Tongue (tissue), 2 donors: ENCODE results near the gene KIF1A. TPM values are rescaled to one million over a fixed set of nuclear protein-coding genes. Genes with fewer than 3 reads are reported as not detected.

ENCODE experiments used
- DNase-seq: peaks from one replicate; pipeline ENCODE4 v3.0.0-alpha.2; 2015
- total RNA-seq: library from RNA; depleted of rRNA; stranded (reverse); fragments of >200 nt; gene quantifications from one replicate; pipeline ENCODE4 v1.2.3, GENCODE V29; 2014

KIF1A gene
- total RNA-seq, 1 donor from 2014 or later: 8.9 TPM

DNA sequence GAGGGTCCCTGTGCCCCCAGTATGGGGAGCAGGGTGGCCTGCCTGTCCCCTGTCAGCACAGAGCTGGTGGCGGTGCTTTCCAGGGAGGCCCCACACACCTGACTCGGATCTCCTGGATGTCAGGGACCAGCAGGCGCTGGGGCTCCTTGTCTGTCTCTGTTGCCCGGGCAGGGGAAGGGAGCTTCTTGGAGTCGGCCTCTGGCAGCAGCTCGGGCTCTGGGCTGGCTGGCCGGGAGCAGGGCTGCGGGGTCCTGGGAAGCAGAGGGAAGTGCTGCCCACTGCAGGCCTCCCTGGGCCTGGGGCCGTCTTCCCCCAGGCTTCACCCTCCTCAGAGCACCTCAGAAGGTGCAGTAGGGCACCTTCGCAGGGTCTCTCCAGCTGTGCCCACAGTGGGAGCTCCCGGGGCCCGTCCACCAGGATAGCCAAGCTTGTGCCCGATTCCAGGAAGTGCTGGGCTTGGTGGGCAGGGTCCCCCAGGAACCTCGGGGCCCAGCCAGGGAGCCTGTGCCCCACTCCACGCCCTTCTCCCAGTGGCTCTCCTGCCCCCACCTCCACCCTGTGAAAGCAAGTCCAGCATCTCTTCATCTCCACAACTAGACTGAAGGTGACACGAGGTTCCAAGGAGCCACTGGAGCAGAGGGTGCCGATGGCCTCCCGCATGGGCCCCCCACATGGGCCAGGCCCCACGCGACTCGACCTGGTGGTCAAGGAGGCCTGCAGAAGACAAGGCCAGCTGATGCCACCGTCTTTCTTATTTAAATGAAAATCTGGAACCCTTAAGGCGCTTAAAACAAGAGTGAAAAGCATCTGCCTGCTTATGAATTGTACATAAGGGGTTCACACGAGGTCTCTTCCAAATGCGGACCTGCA, 100.1 kb downstream of the KIF1A start:
- no peak for DNase-seq

DNA sequence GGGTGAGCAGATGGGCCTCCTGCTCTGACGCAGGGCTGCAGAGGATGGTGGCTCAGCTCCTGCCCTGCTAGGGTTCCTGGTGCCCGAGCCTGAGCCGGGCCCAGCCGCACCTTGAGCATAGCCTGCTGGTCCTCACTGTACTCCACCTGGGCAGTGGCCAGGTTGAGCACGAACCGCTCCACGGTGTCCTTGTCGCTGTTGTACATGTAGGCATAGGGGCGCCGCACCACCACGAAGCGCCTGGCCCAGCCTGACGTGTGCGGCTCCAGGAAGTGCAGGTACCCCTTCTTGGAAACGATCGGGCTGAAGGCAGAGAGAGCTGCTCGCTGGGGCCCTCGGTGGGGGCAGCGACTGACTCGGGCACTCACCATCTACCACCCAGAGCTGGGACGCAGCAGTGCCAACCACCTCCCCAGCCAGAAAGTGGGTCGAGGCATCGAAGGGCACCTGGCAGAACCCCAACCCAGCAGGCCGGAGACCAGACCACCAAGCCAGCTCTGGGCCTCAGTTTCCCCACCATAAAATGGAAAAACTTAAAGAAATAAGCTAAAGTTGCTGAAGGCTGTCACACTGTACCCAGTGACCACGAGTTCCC, 101.0 kb downstream of the KIF1A start:
- no peak for DNase-seq

DNA sequence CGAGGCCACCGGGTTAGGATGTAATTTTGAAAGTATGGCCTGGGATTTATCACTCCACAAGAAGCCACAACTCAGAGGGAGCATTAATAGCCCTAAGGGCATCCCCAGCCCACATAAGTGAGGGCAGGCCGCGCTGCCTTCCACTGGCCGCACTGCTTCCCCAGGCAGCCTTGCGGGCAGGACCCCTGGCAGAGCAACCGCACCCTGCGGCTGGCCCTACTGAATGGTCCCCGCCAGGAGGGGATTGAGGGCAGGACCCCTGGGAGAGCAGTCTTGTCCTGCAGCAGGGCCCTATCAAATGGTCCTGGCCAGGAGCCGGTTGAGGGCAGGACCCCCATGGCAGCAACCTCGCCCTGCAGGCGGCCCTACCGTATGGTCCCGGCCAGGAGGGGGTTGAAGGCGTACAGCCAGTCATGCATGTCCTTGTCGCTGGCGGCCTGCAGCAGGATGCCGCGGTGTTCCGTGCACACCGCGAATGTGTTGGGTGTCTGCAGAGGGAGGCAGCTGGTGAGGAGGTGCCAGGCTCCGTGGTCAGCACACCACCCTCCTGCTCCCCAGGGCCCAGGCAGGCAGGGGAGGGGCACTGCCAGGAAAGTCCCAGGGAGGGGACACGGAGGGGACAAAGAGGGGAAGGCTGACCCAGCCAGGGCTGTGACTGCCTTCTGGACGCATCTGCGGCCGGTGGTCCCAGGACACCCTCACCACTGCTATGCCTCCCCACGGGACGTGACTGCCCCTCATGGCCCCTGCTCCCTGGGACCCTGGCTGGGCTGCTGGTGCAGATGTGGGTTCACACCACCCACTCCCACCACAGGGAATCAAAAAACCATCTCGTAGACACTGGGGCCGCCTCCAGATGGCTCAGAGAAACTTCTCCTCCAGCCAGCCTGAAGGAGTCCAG, 102.1 kb downstream of the KIF1A start:
- no peak for DNase-seq

DNA sequence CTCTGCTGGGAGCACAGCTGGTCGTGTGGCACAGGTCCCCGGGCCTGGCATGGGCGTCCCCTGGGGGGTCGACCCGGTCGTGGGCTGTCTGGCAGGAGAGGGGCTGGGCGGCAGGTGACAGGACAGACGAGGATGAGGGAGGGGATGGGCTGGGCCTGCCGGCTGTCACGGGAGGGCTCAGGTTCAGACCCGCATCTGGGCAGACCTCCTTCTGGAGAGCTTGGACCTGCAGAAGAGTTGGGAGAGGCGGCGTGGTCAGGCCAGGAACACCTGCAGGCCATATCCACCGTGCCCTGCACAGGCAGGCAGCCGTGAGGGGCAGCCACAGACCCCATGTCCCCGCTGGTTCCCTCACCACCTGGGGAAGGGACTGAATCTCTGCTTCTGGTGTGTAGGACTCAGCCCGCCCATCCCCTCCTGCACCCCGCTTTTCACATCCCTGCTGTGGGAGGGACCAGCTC, 102.8 kb downstream of the KIF1A start:
- DNase-seq: no peak

DNA sequence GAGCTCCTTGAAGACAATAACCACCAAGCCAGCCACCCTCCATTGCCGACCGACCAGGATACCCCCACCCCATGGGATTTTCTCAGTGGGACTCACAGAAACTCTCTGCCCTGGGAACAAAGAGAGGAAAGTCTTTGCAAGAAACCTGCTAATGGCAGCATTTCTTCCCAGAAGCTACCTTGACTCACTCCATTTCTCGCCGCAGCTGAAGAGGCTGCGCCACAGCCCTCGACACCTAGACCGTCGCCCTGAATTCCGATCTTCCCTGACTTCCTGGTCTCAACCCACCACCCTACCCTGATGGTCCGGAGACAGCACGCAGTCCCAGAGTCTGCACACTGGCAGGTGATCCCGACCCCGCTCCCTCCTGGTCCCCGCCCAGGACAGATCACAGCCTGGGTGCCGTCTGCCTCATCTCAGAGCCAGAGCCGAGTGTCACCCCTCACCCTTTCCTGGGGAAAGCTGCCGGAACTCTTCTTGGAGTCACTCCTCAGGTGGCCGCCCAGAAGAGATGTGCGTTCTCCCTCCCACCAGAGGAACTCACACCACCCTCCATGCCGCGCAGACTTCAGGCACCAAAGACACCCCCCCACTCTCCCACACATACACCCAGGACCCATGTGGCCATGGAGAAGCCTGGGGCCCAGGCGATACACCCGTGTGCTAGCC, 103.8 kb downstream of the KIF1A start:
- DNase-seq: no peak

DNA sequence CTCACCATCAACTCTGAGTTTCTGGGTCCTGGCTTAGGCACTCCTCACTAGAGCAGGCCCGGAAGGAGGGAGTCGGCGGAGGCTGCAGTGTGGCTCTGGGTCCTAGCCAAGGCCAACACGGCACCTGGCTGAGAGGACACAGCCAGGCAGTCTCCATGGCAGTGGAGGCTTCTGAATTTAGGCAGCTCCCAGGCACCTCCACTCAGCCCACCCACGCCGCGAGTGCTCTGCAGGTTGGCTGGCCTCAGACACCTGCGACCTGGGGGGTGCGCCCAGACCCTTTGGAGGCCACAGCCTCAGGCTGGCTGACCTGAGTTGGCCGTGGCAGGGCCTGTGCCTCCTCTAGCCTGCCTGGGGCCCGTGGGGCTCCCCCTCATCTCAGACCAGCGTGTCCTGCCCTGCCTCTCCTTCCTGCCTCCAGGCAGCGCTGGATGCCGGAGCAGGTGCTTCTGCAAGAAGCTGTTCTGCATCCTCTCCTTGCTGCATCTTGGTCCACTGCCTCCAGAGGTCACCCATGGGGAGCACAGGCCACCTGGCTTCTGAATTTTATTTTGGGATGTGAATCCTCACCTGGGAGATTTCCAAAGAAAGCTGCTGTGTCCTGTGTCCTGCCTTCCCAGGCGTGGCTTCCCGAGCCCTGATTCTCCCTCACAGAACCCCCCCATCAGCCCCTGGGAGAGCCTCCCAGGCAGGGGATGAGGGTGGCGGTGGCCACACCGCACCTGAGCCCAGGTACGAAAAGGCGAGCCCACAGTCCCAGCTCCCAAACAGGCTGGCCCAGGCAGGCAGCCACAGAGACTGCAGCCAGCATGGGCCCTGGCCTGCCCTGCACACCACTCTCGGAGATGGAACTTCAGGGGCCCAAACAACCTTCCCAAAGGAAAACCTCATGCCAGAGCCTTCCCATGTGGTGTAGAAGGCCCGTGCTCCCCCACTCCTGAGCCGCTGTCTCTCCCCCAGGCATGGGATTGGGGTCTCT, 105.0 kb downstream of the KIF1A start:
- no peak for DNase-seq

DNA sequence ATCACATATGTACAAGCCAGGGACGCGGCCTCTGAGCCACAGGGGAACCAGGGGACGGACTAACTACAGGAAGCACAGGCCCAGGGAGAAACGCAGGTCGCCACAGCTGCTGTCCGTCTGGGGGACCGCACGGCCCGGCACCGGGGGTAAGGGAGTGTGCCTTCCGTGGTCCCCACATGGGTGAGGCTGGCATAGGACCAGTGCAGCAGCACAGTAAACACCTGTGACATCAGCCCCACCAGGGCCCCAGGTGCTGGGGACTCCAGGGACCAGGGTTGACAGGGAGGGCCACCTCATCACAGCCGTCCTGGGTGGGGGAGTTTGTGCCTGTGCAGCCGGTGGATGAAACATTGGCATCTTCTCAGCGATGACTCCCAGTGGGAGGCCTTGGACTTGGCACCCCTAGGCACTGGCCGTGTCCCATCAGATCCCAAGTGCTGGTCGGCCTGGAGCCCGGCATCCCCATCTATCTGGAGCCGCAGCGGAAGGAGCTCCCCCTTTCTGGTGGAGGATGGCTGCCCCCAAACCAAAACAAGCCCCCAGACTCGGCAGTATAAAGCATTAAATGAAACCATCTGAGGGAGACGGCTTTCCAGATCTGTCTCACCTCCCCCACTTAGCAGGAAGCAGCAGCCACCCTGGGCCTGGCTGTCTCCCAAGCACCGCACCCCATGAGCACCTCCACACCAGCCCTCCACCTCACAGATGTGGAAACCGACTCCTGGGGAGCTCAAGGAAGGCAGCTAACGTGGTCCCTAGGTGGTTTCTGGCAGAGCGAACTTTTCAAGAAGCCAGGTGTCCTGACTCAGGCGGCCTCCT, 105.9 kb downstream of the KIF1A start:
- DNase-seq: no peak

DNA sequence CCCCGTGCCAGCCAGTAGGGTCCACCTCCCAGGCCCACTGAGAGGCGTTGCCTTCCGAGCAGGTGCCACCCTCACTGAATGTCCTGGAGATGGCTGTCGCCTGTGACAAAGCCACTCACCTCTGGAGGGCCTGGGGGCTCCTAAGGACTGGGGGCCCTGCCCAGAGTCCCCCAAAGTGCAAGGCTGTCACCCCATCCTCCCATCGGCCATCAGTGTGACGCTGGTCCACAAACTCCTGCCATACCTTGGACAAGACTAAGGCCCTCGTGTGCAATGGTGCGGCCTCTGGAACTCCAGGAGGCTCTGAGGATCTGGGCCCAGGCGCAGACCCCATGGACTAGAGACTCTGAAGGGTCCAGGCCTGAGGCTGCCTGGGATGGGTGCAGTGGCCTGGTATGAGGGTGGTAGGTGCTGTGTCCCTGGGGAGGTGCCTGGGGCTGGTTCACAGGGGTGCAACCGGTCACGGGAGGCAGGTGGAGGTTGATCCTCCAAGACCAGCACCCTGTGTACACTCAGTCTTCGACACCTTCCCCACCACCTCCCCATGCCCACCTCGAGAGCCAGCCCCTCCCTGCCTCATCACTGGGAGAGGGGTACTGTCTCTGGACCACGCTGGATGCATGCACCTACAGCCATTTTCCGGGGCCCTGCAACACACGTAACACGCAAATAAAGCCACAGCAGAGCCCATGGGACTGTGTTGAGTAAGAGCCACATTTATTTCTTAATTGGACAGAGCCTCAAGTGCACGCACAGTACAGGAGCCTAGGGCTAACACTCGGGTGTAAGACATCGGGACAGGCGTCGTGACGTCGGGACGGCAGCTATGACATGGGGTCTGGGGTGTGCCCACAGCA, 106.7 kb downstream of the KIF1A start:
- DNase-seq: no peak

DNA sequence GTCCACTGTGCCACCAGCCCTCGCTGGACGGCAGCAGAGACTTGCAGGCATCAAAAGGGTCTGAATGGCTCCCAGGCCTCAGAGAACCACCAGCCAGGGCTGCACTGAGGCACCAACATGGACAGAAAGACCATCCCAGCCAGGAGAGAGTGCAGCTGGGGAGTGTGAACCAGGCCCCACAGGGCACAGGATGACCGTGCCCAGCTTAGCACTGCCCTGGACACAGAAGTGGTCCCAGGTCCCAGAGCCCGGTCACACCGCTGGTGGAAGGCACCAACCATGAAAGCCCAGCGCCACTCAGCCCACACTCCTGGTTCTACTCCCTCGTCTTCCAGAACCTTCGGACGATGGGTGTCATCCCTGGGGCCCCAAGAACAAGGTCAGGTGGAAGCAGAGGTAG, 107.9 kb downstream of the KIF1A start:
- no peak for DNase-seq

DNA sequence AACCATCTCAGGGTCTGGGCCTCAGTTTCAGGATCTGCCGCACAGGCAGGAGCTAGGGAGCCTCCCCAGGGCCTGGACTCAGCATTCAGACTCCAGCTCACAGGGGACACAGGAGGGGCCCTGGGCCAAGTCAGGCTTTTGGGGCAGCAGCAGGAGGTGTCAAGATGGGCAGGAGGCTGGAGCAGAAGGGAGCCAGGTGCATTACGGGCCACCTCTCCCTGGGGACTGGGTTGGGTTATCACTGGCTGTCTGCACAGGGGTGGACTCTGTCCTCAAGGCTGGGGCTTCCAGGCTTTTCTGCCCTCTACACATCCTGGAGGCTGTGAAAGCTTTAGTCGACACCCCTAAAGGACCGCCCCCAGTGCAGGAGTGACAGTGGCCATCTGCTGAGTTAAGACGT, 108.3 kb downstream of the KIF1A start:
- no peak for DNase-seq

DNA sequence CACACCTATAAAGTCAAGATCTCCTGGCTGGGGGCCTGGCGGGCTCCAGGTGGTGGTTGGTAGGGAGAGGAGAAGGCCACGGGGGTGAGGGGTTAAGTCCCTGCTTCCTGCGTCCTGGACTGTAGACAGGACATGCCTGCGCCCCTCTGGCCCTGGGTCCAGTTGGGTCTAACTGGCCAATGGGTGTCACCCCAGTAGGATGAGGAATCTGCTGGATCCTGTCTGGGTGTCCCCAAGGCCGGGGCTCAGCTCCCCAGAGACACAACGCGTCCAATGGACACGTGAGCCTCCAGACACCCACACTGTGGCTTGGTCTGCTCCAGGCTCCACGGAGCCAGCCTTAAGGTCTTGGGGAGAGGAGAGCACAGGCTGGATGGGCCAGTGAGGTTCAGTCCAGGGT, 108.7 kb downstream of the KIF1A start:
- DNase-seq: no peak

DNA sequence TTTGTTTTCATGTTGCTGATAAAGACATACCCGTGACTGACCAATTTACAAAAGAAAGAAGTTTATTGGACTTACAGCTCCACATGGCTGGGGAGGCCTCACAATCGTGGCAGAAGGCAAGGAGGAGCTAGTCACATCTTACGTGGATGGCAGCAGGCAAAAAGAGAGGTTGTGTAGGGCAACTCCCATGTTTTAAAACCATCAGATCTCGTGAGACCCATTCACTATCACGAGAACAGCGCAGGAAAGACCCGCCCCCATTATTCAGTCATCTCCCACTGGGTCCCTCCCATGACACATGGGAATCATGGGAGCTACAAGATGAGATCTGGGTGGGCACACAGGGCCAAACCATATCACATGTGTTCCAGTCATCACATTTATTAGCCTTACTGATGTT, 111.6 kb downstream of the KIF1A start:
- no peak for DNase-seq

DNA sequence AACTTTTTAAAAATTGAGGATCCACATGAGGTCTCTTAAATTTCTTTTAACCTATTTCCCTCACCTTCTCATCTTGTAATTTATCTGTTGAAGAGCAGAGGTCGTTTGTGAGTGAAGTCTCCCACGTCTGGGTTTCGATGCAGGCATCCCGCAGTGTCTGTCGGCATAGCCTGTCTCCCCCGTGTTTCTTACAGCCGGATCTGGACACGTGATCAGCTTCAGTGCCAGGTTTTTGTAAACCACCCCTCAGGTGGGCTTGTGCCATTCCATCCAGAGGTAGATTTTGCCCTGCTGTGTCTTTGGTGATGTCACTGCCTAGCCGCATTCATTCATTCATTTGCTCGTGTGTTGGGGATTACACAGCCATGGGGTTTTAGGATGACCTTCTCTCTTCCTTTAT, 112.2 kb downstream of the KIF1A start:
- no peak for DNase-seq

DNA sequence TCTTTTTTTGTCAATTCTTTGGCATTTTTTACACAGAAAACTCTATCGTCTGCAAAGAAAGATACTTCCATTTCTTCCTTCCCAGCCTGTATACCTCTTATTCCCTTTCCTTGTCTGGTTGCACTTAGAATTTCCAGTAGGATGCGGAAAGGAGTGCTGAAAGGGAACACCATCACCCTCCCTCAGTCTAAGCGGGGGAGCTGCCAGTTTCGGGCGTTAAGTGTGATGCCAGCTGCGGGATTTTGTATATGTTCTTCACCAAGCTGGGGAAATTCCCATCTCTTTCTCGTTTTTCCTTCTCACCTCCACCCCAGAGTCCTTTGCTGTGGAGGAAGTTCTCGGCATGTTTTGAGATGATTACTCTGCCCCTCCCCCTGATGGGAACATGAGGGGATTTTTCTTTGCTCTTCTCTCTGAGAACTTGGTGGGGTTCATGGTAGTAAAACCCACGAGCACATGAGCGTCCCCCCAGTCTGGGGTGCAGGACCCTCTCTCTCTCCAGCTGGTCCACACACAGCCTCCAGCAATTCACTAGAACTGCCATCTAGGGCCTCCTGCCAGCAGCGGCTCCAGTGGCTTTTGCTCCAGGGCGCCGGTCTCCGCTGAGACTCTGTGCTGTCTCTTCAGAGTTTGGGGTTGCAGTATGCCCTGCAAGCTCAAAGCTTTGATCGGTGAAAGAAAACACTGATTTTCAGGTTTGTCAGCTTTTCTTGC, 112.8 kb downstream of the KIF1A start:
- DNase-seq: no peak

DNA sequence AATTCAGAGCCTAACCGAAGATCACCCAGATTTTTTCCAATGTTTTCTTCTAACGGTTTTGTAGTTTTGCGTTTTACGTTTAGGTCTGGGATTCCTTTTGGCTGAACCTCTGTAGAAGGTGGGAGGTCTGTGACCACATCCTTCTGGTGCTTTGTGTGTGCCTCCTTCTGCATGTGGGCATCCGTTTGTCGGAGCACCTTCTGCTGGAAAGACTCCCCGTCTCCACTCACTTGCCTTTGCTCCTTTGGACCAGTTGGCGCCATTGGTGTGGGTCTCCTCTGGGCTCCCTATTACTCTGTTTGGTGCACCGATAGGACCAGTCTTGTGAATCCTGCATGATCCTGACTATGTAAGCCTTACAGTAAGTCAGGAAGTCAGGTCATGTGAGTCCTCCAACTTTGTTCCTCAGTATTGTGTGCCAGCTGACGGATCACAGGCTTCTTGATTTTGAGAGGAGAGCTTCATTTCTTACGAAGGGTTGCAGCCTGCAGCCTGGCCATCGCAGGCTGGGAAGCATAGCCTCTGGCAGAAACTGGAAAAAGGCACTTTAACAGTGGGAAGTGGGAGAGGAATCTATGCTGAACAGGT, 114.7 kb downstream of the KIF1A start:
- no peak for DNase-seq

DNA sequence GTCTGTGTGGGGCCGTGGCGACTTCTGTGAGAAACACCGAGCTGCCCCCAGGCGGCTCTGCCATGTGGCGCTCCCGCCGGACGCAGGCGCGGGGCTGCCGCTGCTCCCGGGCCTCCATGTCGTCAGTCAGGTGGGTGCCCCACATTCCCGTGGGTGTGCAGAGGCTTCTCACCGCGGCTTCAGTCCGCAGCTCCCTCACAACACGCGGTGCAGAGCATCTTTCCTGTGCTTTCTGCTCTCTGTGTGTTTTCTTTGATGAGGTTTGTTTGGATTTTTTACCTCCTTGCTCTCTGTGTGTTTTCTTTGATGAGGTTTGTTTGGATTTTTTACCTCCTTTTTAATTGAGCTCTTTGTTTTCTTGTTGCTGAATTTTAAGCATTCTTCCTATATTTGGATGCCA, 115.4 kb downstream of the KIF1A start:
- DNase-seq: no peak

DNA sequence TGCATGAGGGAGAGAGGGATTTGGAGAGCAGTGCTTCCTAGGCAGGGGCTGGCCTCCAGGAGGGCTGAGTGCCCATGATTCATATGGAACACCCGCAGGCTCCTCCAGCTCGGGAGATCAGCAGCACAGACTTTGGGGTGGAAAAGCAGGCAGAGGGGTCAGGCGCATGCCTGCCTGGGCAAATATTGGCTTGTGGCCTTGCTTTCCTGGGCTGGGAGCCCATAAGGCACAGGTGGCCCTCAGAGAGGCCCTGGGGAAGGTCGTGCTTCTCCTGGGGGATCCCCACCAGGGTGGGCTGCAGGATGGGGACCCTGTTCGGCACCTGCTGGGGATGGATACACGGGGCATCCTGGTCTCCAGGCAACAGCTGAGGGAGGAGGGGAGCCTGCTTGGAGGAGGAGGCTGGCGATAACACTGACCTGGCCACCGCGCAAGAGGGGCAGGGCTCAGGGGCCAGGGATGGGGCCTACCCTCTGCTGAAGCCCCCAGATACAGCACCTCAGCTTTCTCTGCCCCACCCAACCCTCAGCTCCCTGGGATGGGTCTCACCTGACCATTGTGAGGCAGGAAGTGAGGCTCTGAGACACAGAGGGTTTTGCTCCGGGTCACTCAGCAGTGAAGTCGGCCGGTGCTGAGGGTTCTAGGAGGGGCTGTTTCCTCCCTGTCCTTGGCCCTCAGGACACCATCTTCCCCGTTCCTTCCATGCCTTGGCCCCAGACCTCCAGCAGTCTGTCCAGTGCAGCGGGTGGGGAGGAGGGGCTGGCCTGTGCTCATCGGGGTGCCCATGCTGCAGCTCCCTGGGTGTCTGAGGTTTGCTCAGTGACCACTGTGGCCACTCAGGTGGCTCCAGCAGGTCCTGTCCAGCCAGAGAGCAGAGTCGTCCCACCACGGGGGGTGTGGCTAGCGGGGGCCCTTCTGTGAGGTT, 116.3 kb downstream of the KIF1A start:
- DNase-seq: no peak
